GM19452 (cell line): ENCODE data around the gene CTSO.
"Not testable (repeated sequence)": the region's sequence is repeated elsewhere in the genome, so short reads cannot be mapped to it uniquely, and the experiment has no call there.

ENCODE experiments used
- ATAC-seq: cut with Tn5 transposase; IDR thresholded peaks from one replicate; pipeline ENCODE4 v1.9.1; 2021; ENCODE audit not compliant: unreplicated experiment

CTSO gene

GRCh38 chr4:155956461-155956860, 2.8 kb upstream of the CTSO start:
- no peak for ATAC-seq

GRCh38 chr4:155954939-155955338, 1.3 kb upstream of the CTSO start:
- ATAC-seq = no peak

GRCh38 chr4:155954118-155954685, 536 bp upstream of the CTSO start:
- ATAC-seq = no peak

GRCh38 chr4:155952501-155952901, 1.2 kb downstream of the CTSO start:
- ATAC-seq = no peak

- no peak for ATAC-seq
Measured at GRCh38 chr4:155950461-155950860, 3.2 kb downstream of the CTSO start.

GRCh38 chr4:155948541-155948940, 5.1 kb downstream of the CTSO start:
- no peak for ATAC-seq

GRCh38 chr4:155946486-155946885, 7.2 kb downstream of the CTSO start:
- no peak for ATAC-seq

GRCh38 chr4:155944516-155944915, 9.2 kb downstream of the CTSO start:
- no peak for ATAC-seq

- no peak for ATAC-seq
Measured at GRCh38 chr4:155943605-155944291, 9.9 kb downstream of the CTSO start.

- ATAC-seq = no peak
Measured at GRCh38 chr4:155941820-155942219, 11.8 kb downstream of the CTSO start.

GRCh38 chr4:155941085-155941790, 12.4 kb downstream of the CTSO start:
- ATAC-seq = no peak

GRCh38 chr4:155935389-155935986, 18.2 kb downstream of the CTSO start:
- no peak for ATAC-seq

- not testable (repeated sequence) for ATAC-seq
Measured at GRCh38 chr4:155934634-155935033, 19.0 kb downstream of the CTSO start.

- ATAC-seq = no peak
Measured at GRCh38 chr4:155931634-155932033, 22.0 kb downstream of the CTSO start.

GRCh38 chr4:155930330-155930729, 23.3 kb downstream of the CTSO start:
- ATAC-seq = no peak

GRCh38 chr4:155929833-155930232, 23.8 kb downstream of the CTSO start:
- peak; percentile 58 for ATAC-seq

- no peak for ATAC-seq
Measured at GRCh38 chr4:155924637-155925036, 29.0 kb downstream of the CTSO start.

GRCh38 chr4:155921597-155921996, 32.1 kb downstream of the CTSO start:
- no peak for ATAC-seq

- no peak for ATAC-seq
Measured at GRCh38 chr4:155914782-155915181, 38.9 kb downstream of the CTSO start.

- no peak for ATAC-seq
Measured at GRCh38 chr4:155911905-155912304, 41.8 kb downstream of the CTSO start.

GRCh38 chr4:155909615-155910226, 43.9 kb downstream of the CTSO start:
- ATAC-seq = no peak
